HG03469 (cell line): ENCODE data around the gene ZBTB46.

Experiments
- ATAC-seq: cut with Tn5 transposase; IDR thresholded peaks from one replicate; pipeline ENCODE4 v1.9.1; 2021; ENCODE audit warnings: mild to moderate bottlenecking, moderate library complexity, moderate number of reproducible peaks; ENCODE audit not compliant: unreplicated experiment

The ZBTB46 gene

GRCh38 chr20:63748934-63749270 is 82.2 kb downstream of the ZBTB46 start:
- ATAC-seq = no peak

- no peak for ATAC-seq
Measured at GRCh38 chr20:63748070-63748933, 82.8 kb downstream of the ZBTB46 start.

DNA sequence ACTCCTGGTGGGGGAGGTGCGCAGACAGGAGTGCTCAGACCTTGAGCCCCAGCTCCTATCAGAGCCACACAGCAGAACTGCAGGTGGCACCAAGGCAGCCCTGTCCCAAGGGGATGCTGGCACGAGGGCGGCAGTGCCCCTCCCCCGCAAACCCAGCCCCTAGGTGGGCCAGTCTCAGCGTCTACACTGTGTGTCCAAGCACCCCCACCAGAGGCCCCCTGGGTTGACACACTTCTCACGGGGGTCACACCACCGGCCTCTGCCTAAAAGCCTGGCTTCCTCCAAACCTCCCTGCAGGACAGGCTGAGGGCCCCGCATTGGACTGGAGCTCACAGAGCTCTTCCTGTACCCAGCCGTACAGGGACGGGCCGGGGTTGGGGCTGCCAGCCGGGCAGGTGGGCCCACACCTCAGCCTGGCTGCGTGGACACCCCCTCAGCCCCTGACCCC is 83.4 kb downstream of the ZBTB46 start:
- ATAC-seq = no peak

GRCh38 chr20:63746751-63747315 is 84.2 kb downstream of the ZBTB46 start:
- no peak for ATAC-seq

GRCh38 chr20:63745961-63746731 is 84.9 kb downstream of the ZBTB46 start:
- ATAC-seq = no peak

DNA sequence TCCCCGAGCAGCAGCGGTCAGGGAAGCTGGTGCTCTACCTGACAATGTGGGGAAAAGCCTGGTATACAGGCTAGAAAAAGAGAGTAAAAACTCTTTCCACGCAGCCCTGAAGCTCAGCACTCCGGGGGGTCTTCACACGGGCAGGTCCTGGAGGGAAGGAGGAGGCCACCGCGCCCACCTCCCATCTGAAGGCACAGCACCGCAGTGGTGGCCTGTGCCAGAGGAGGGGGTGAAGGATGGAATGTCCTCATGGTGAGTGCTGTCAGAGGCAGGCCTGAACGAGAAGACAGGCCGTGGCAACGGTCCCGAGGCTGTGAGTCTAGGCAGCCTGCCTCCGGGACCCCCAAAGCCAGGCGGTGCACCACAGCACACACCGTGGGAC is 85.6 kb downstream of the ZBTB46 start:
- ATAC-seq = no peak

GRCh38 chr20:63744574-63745423 is 86.3 kb downstream of the ZBTB46 start:
- no peak for ATAC-seq

- no peak for ATAC-seq
Measured at GRCh38 chr20:63744158-63744557, 86.9 kb downstream of the ZBTB46 start.

DNA sequence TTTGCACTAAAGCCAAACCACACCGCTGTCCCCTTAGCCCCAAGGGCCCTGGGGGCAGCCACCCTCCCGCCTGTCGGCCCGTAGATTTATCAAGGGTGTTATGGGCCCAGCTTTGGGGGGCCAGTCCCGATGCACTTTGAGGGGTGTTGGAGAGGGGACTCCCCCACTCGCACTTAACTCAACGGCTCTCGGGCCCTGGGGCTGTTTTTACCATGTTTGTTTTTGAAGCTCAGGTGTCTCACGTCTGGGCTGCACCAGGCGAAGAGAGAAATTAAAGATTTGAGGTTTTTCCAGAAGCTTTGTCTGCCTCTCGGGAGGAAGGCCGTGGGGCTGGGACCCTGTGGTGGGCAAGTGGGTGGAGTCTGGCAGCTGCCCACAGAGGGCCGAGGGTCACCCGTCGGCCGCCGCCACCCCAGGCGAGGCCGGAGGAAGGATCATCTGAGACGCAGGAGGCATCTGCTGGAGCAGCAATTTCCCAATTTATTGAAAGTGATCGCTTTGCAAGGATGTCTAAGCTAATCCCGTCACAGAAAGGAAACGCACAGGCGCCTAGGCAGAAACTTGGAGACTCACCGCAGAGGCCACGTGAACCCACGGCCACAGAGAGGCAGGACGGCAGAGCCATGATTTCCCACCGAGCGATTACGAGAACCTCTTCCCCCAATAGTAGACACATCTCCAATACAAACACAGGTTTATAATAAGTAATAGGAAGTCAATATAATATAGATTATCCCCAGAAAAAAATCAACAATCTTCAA is 87.7 kb downstream of the ZBTB46 start:
- ATAC-seq = no peak

DNA sequence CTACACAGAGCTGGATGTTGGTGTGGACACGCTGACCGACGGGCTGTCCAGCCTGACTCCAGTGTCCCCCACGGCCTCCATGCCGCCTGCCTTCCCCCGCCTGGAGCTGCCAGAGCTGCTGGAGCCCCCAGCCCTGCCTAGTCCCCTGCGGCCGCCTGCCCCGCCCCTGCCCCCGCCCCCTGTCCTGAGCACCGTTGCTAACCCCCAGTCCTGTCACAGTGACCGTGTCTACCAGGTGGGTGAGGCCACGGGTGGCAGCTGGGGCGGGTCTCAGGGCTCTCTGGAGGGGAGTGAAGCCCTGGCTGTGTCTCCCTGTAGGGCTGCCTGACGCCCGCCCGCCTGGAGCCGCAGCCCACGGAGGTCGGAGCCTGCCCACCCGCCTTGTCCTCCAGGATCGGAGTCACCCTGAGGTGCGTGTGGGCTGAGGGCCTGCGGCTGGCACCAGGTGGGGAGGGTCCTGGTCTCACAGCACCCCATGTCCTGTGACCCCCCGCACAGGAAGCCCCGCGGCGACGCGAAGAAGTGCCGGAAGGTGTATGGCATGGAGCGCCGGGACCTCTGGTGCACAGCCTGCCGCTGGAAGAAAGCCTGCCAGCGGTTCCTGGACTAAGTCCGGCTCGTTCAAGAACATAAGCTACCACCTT is 88.6 kb downstream of the ZBTB46 start:
- ATAC-seq = no peak

DNA sequence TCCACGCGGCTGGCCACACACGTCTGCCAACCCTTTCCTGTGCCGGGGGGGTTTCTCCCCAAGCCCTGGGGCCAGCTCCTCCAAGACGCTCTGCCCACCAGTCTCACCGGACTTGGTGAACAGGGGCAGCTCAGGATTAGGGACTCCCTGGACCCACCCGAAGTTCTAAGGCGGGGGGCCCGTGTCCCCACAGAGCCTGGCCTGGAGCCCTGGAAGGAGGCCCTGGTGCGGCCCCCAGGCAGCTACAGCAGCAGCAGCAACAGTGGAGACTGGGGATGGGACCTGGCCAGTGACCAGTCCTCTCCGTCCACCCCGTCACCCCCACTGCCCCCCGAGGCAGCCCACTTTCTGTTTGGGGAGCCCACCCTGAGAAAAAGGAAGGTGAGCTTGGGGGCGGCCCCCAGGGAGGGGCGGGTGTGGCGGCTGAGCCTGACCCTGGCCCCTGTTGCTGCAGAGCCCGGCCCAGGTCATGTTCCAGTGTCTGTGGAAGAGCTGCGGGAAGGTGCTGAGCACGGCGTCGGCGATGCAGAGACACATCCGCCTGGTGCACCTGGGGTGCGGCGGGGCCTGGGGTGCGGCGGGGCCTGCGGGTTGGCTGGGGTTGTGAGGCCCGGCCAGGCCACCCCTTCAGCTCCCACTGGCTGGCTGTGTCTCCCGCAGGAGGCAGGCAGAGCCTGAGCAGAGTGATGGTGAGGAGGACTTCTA is 89.2 kb downstream of the ZBTB46 start:
- no peak for ATAC-seq

DNA sequence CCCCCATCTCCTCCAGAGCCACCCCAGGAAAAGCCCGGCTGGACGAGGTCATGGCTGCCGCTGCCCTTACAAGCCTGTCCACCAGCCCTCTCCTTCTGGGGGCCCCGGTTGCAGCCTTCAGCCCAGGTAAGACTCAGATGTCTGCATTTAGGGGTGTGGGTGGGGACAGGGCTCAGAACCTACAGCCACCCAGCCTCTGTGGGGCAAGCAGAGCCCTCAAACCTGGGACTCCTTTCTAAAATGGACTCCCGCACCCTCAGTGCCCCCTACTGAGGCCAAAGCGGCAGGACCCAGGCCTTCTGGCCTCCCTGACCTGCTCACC is 89.7 kb downstream of the ZBTB46 start:
- ATAC-seq = no peak

DNA sequence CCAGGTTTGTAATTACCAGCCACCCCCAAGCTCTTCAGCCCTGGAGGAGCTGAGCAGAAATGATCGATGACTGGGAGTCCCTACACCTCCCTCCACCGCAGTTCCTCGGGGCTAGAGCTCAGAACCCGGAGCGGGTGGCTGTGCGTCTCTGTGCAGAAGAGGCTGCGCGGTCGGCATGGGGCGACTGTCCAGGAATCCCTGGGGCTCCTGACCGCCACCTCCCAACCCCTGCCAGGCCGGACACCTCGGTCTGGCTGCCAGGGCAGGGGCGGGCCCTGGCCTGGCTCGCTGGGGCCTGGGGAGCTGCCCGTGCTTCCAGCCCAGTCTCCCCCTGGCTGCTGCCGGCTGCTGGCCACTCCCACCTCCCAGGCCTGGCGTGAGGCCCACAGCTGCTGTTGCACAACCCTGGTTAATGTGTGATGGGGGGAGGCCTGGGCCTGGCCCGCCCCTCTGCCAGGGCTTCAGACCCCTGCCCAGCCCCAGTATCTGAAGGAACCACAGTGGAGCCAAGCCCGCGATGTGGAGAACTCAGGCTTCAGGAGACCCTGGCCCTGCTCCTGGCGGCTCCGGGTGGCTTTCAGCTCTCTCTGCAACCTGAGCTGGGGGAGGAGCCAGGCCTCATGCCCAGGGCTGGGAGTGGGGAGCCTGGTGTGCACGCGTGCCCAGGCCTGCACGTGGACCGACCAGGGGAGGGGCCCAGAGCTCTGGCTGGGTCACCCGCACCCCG is 90.3 kb downstream of the ZBTB46 start:
- no peak for ATAC-seq

GRCh38 chr20:63740070-63740626 is 90.9 kb downstream of the ZBTB46 start:
- peak; percentile 6 for ATAC-seq

DNA sequence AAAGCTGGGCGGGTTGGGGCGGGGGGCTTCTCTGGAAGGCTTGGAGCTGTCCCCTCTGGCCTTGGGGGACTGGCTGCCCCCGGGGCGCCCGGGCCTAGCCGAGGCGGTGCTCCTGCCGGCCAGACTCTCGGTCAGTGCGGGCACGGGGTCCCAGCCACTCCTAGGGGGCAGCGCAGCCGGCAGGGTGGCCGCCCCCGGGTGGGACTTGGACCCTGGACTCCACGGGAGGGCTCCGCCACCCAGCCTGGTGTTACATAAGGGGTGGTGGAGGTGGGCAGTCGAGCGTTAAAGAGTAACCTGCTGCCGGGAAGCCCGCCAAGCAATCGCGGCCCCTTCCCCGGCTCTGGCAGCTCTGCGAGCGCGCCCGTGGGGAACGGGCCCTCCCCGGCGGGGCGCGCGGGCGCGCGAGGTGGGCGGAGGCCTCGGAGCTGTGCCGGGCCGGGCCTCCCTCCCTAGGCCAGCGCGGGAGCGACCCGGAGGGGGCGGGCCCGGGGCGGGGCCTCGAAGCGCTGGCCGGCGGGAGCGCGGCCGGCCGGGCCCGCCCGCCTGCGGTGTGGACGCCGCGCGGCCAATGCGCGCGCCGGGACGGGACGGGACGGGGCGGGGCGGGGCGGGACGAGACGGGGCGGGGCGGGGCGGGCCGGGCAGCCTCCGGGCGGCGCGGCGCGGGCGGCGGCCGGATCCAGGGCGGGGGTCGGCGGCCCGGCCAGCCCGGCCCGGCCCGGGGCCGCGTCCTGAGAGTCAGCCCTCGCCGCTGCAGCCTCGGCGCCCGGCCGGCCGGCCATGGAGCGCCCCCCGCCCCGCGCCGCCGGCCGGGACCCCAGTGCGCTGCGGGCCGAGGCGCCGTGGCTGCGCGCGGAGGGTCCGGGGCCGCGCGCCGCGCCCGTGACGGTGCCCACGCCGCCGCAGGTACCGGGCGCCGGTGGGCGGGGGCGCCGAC is 91.7 kb downstream of the ZBTB46 start, which contains the start of gene SLC2A4RG:
SLC2A4RG (plus strand) TSS at position 647 of the 940 bp plus-strand sequence; CDS start at position 784, 137 bp downstream.
- ATAC-seq = peak; percentile 29

- ATAC-seq = no peak
Measured at GRCh38 chr20:63738687-63739129, 92.4 kb downstream of the ZBTB46 start.
